GM12865 (cell line): ENCODE results near the gene LPAR1.

Source experiments
- DNase-seq: peaks from one replicate; pipeline ENCODE4 v3.0.0; 2010; ENCODE audit warnings: low read depth
- H3K4me3 ChIP-seq: 2 replicates; pipeline ENCODE4 v1.5.1; 2011; ENCODE audit warnings: mild to moderate bottlenecking, low read depth, low read length, control low read depth
- CTCF ChIP-seq: IDR thresholded peaks from 2 replicates; pipeline ENCODE4 v1.5.1; 2011; ENCODE audit warnings: low read length, control low read depth, low read depth, inconsistent platforms; ENCODE audit not compliant: insufficient read depth; ENCODE audit errors: missing control alignments

Gene LPAR1

GRCh38 chr9:110921705-110922104 lies 116.6 kb downstream of the LPAR1 start:
- TF ChIP-seq CTCF: no peak
- H3K4me3 ChIP-seq: no peak overlapping the region

GRCh38 chr9:110919609-110920008 lies 118.7 kb downstream of the LPAR1 start:
- DNase-seq: no peak
- TF ChIP-seq CTCF: no peak

More at GRCh38 chr9:110921705-110922104, 116.6 kb downstream of the LPAR1 start:
- no peak for DNase-seq

GRCh38 chr9:110919050-110919435 lies 119.2 kb downstream of the LPAR1 start:
- TF ChIP-seq CTCF: no peak
- no peak for DNase-seq
- no peak overlapping the region for H3K4me3 ChIP-seq

More at GRCh38 chr9:110919609-110920008, 118.7 kb downstream of the LPAR1 start:
- no peak overlapping the region for H3K4me3 ChIP-seq

GRCh38 chr9:110918316-110919049 lies 119.8 kb downstream of the LPAR1 start:
- DNase-seq: peak; percentile 37
- H3K4me3 ChIP-seq: no peak overlapping the region
- no peak for TF ChIP-seq CTCF

GRCh38 chr9:110916403-110916802 lies 121.9 kb downstream of the LPAR1 start:
- no peak for DNase-seq
- TF ChIP-seq CTCF: no peak
- H3K4me3 ChIP-seq: no peak overlapping the region

- no peak for DNase-seq
- no peak for TF ChIP-seq CTCF
- H3K4me3 ChIP-seq: no peak overlapping the region
Measured at GRCh38 chr9:110912419-110913291, 125.6 kb downstream of the LPAR1 start.
